ENCODE data around the gene PSMB2.

GRCh38 chr1:35640380-35641232 lies 720 bp downstream of the PSMB2 start:
- TF ChIP-seq REST (IDR thresholded peaks at IDR 0.05; ENCODE audit: low read depth) (no peak), ATF3 (IDR thresholded peaks at IDR 0.05) (no peak), RAD21 (IDR thresholded peaks at IDR 0.05; ENCODE audit: low read depth) (no peak), CTCF (IDR thresholded peaks at IDR 0.05 in 2 of 3, conservative IDR thresholded peaks at IDR 0.05 in 1 of 3; ENCODE audit: borderline replicate concordance in 1 of 3, insufficient read depth in 1 of 3, low read depth in 2 of 3, low read length in 2 of 3) (no peak), EZH2 (IDR thresholded peaks at IDR 0.05) (no peak), CEBPB (IDR thresholded peaks at IDR 0.05; ENCODE audit: low read depth) (no peak), POLR2A (IDR thresholded peaks at IDR 0.05; ENCODE audit: borderline replicate concordance, extremely low read depth, insufficient read depth, insufficient read length) (no peak), ZNF274 (IDR thresholded peaks at IDR 0.05; ENCODE audit: low read depth, low read length) (no peak), MAX (IDR thresholded peaks at IDR 0.05) (no peak), SP1 (IDR thresholded peaks at IDR 0.05; ENCODE audit: low read depth) (no peak), EZH2phosphoT487 (IDR thresholded peaks at IDR 0.05; ENCODE audit: borderline replicate concordance) (no peak)

Measured in HCT116 (cell line).